ENCODE results near the gene SBF2.

GRCh38 chr11:10023212-10023611, 270.8 kb downstream of the SBF2 start:
- TF ChIP-seq, protein P1, sequence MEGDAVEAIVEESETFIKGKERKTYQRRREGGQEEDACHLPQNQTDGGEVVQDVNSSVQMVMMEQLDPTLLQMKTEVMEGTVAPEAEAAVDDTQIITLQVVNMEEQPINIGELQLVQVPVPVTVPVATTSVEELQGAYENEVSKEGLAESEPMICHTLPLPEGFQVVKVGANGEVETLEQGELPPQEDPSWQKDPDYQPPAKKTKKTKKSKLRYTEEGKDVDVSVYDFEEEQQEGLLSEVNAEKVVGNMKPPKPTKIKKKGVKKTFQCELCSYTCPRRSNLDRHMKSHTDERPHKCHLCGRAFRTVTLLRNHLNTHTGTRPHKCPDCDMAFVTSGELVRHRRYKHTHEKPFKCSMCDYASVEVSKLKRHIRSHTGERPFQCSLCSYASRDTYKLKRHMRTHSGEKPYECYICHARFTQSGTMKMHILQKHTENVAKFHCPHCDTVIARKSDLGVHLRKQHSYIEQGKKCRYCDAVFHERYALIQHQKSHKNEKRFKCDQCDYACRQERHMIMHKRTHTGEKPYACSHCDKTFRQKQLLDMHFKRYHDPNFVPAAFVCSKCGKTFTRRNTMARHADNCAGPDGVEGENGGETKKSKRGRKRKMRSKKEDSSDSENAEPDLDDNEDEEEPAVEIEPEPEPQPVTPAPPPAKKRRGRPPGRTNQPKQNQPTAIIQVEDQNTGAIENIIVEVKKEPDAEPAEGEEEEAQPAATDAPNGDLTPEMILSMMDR (IDR thresholded peaks at IDR 0.05), result no peak
- no peak for TF ChIP-seq POLR2A (IDR thresholded peaks at IDR 0.05)
